ENCODE data around the gene IGFL3. TPM values are rescaled to one million over a fixed set of nuclear protein-coding genes. Genes with fewer than 3 reads are reported as not detected.

Gene IGFL3
- total and polyA plus RNA-seq, 9 of the 15 experiments (the other 6 are each of a cell fraction or from before 2014, with no cell fraction given): not detected

DNA sequence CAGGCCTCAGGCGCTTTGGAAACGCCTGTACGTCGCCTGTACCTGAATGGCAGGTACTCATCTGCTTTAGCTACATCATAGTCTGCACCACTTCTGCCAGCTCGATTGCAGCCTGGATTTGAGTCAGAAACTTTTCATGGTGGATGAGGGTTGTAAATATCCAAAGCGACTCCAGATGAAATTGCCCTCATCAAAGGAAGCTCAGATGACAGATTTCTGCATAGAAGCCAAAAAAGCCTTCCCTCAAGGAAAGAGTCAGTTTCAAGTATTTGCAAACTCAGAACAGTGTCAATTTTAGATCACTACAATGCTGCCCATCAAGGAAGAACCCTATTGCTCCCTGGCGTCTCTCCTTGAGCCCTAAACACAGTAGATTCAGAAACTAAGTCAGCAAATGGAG lies 44.9 kb downstream of the IGFL3 start:
- H4K20me1 ChIP-seq (replicated peaks; ENCODE audit: control insufficient read depth, insufficient read depth, low read length): no peaks in the 10 kb centered on the region
- peaks cover 0 to 8% of the 10 kb centered on the region in 2 experiments; a peak in 2 of 5 replicates for H3K4me1 ChIP-seq (replicated peaks in 1 of 2; ENCODE audit: control insufficient read depth in 2 of 2, insufficient read depth in 2 of 2, low read length in 2 of 2)
- H3K4me3 ChIP-seq: no peak overlapping the region
- H3K9ac ChIP-seq (ENCODE audit: insufficient read depth in 1 of 2, low read depth in 2 of 2, low read length in 2 of 2): no peak overlapping the region
- no peak for DNase-seq (ENCODE audit: extremely low read depth in 1 of 4, low spot score in 3 of 4)
- H3K79me2 ChIP-seq (ENCODE audit: control insufficient read depth, insufficient read depth, low read length): no peaks in the 10 kb centered on the region
- H3K4me2 ChIP-seq (ENCODE audit: insufficient read depth, low read length): no peak overlapping the region
- ChIA-PET POLR2A (no interaction called here), CTCF (ENCODE audit: low intra/inter-chr PET ratio) (interaction anchor here (5.1 to 8.3 kb wide), 2 partner anchors 51 to 185 kb away, joined by 79 to 115 read pairs; no protein-coding TSS in a partner anchor)
- intact Hi-C loops (cut with micrococcal nuclease) (loop anchor here (10.0 kb wide), 1 partner anchor 265 kb away; the partner anchor contains the start of gene RSPH6A), in situ Hi-C loops (cut with MboI) (no loop called here)
- no peak overlapping the region for H3K27ac ChIP-seq (ENCODE audit: extremely low read depth, low read depth, low read length)
- H3K9me1 ChIP-seq (ENCODE audit: control insufficient read depth, insufficient read depth, low read length): no peaks in the 10 kb centered on the region
- 18% methylated on average over 6 of the region's 7 CpGs for WGBS (ENCODE audit: insufficient coverage, low coverage, missing lambda C conversion rate)
- no peak overlapping the region for H2AFZ ChIP-seq (ENCODE audit: low read depth, low read length)
- FAIRE-seq: no peak
- ATAC-seq: no peak
- no peaks in the 10 kb centered on the region for H3K9me3 ChIP-seq (replicated peaks; ENCODE audit: control insufficient read depth, insufficient read depth, low read depth, low read length)
- H3K27me3 ChIP-seq (ENCODE audit: control insufficient read depth in 2 of 2, insufficient read depth in 2 of 2, low read length in 2 of 2): peaks cover 2 to 6% of the 10 kb centered on the region in 2 experiments; a peak in 2 of 5 replicates
- H3K36me3 ChIP-seq (ENCODE audit: control insufficient read depth, insufficient read depth, low read length): no peaks in the 10 kb centered on the region
- no TSS peak for BruUV-seq (replicated peaks)
- TF ChIP-seq PURB (CRISPR knock-in tag; IDR thresholded peaks at IDR 0.05; ENCODE audit: low read depth) (no peak), ZNF232 (CRISPR knock-in tag; IDR thresholded peaks at IDR 0.05) (no peak), CHCHD3 (CRISPR knock-in tag; IDR thresholded peaks at IDR 0.05) (no peak), DMBX1 (CRISPR knock-in tag; IDR thresholded peaks at IDR 0.05; ENCODE audit: borderline replicate concordance) (no peak), FOXP1 (CRISPR knock-in tag; IDR thresholded peaks at IDR 0.05) (no peak), BRD9 (IDR thresholded peaks at IDR 0.05; ENCODE audit: low read depth, partially characterized antibody) (no peak), KHSRP (IDR thresholded peaks at IDR 0.05) (no peak), XRCC5 (IDR thresholded peaks at IDR 0.05; ENCODE audit: low read depth, low read length) (no peak), ZNF668 (CRISPR knock-in tag; IDR thresholded peaks at IDR 0.05) (no peak)
- TF ChIP-seq, protein P1, sequence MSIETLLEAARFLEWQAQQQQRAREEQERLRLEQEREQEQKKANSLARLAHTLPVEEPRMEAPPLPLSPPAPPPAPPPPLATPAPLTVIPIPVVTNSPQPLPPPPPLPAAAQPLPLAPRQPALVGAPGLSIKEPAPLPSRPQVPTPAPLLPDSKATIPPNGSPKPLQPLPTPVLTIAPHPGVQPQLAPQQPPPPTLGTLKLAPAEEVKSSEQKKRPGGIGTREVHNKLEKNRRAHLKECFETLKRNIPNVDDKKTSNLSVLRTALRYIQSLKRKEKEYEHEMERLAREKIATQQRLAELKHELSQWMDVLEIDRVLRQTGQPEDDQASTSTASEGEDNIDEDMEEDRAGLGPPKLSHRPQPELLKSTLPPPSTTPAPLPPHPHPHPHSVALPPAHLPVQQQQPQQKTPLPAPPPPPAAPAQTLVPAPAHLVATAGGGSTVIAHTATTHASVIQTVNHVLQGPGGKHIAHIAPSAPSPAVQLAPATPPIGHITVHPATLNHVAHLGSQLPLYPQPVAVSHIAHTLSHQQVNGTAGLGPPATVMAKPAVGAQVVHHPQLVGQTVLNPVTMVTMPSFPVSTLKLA (conservative IDR thresholded peaks at IDR 0.05): no peak
- TF ChIP-seq, protein P2, sequence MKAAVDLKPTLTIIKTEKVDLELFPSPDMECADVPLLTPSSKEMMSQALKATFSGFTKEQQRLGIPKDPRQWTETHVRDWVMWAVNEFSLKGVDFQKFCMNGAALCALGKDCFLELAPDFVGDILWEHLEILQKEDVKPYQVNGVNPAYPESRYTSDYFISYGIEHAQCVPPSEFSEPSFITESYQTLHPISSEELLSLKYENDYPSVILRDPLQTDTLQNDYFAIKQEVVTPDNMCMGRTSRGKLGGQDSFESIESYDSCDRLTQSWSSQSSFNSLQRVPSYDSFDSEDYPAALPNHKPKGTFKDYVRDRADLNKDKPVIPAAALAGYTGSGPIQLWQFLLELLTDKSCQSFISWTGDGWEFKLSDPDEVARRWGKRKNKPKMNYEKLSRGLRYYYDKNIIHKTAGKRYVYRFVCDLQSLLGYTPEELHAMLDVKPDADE (conservative IDR thresholded peaks at IDR 0.05; ENCODE audit: control insufficient read depth, low read depth, low read length): no peak
- TF ChIP-seq, protein P3, sequence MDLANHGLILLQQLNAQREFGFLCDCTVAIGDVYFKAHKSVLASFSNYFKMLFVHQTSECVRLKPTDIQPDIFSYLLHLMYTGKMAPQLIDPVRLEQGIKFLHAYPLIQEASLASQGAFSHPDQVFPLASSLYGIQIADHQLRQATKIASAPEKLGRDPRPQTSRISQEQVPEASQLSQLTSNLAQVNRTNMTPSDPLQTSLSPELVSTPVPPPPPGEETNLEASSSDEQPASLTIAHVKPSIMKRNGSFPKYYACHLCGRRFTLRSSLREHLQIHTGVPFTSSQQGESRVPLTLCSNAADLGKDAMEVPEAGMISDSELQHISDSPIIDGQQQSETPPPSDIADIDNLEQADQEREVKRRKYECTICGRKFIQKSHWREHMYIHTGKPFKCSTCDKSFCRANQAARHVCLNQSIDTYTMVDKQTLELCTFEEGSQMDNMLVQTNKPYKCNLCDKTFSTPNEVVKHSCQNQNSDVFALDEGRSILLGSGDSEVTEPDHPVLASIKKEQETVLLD (IDR thresholded peaks at IDR 0.05): no peak
- TF ChIP-seq, protein P4, sequence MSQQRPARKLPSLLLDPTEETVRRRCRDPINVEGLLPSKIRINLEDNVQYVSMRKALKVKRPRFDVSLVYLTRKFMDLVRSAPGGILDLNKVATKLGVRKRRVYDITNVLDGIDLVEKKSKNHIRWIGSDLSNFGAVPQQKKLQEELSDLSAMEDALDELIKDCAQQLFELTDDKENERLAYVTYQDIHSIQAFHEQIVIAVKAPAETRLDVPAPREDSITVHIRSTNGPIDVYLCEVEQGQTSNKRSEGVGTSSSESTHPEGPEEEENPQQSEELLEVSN (IDR thresholded peaks at IDR 0.05; ENCODE audit: borderline replicate concordance in 1 of 2, extremely low read depth in 1 of 2, insufficient read depth in 1 of 2, insufficient read length in 1 of 2, low read depth in 1 of 2, low read length in 1 of 2, poor library complexity in 1 of 2, severe bottlenecking in 1 of 2): no peak

All from K562 (cell line).